PFSK-1 (cell line): ENCODE data around the gene STX10.

Source experiments
- FOXP2 ChIP-seq: optimal IDR thresholded peaks from 2 replicates; pipeline ENCODE3; 2011; ENCODE audit warnings: borderline replicate concordance, control low read depth, inconsistent platforms; ENCODE audit not compliant: insufficient read depth; ENCODE audit errors: extremely low read length, extremely low read depth
- POLR2AphosphoS5 ChIP-seq: IDR thresholded peaks from 2 replicates; pipeline ENCODE4 v1.6.1; 2012; ENCODE audit warnings: low read depth, mild to moderate bottlenecking, control low read depth, low read length, moderate library complexity
- SIN3A ChIP-seq: IDR thresholded peaks from 2 replicates; pipeline ENCODE4 v1.6.1; 2012; ENCODE audit warnings: mild to moderate bottlenecking, low read length, moderate library complexity, borderline replicate concordance; ENCODE audit not compliant: insufficient read depth
- TAF1 ChIP-seq: IDR thresholded peaks from 2 replicates; pipeline ENCODE4 v1.6.1; 2012; ENCODE audit warnings: low read length, control low read depth, borderline replicate concordance; ENCODE audit not compliant: insufficient read depth
- TF ChIP-seq, protein P1 (sequence below), 2 experiments: IDR thresholded peaks; 2 replicates each; pipeline versions ENCODE4 v1.6.1 to v1.8.0; 2011 to 2012; ENCODE audit warnings: low read depth in 2 of 2, low read length in 2 of 2, control low read depth in 1 of 2, inconsistent platforms in 1 of 2, mild to moderate bottlenecking in 1 of 2, moderate library complexity in 1 of 2; ENCODE audit not compliant: insufficient read depth in 1 of 2

STX10 gene

GRCh38 chr19:13128583-13128982, 21.6 kb downstream of the STX10 start:
- TF ChIP-seq TAF1 (no peak), POLR2AphosphoS5 (no peak), FOXP2 (no peak), SIN3A (no peak)
- TF ChIP-seq, protein P1, sequence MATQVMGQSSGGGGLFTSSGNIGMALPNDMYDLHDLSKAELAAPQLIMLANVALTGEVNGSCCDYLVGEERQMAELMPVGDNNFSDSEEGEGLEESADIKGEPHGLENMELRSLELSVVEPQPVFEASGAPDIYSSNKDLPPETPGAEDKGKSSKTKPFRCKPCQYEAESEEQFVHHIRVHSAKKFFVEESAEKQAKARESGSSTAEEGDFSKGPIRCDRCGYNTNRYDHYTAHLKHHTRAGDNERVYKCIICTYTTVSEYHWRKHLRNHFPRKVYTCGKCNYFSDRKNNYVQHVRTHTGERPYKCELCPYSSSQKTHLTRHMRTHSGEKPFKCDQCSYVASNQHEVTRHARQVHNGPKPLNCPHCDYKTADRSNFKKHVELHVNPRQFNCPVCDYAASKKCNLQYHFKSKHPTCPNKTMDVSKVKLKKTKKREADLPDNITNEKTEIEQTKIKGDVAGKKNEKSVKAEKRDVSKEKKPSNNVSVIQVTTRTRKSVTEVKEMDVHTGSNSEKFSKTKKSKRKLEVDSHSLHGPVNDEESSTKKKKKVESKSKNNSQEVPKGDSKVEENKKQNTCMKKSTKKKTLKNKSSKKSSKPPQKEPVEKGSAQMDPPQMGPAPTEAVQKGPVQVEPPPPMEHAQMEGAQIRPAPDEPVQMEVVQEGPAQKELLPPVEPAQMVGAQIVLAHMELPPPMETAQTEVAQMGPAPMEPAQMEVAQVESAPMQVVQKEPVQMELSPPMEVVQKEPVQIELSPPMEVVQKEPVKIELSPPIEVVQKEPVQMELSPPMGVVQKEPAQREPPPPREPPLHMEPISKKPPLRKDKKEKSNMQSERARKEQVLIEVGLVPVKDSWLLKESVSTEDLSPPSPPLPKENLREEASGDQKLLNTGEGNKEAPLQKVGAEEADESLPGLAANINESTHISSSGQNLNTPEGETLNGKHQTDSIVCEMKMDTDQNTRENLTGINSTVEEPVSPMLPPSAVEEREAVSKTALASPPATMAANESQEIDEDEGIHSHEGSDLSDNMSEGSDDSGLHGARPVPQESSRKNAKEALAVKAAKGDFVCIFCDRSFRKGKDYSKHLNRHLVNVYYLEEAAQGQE (IDR thresholded peaks at IDR 0.05; ENCODE audit: insufficient read depth in 1 of 2, low read depth in 2 of 2, low read length in 2 of 2): no peak

- TF ChIP-seq, protein P1 (IDR thresholded peaks at IDR 0.05; ENCODE audit: insufficient read depth in 1 of 2, low read depth in 2 of 2, low read length in 2 of 2): no peak
- TF ChIP-seq TAF1: no peak
Observed at GRCh38 chr19:13127811-13128575, 22.2 kb downstream of the STX10 start.

DNA sequence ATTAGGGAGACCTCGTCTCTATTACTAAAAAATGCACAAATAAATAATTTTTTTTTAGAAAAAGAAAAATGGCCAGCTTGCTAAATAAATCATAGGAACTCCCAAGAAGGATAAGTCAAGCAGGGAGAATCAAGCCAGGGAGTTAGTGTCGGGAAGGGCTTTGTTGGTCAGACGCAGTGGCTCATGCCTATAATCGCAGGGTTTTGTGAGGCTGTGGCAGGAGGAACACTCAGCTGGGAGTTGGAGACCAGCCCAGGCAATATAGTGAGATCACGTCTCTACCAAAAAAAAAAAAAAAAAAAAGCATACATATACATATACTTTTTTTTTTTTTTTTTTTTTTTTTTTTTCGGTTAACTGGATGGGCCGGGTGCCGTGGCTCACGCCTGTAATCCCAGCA, 23.1 kb downstream of the STX10 start:
- TF ChIP-seq FOXP2 (no peak), SIN3A (no peak), POLR2AphosphoS5 (no peak), TAF1 (no peak)
- TF ChIP-seq, protein P1 (IDR thresholded peaks at IDR 0.05; ENCODE audit: insufficient read depth in 1 of 2, low read depth in 2 of 2, low read length in 2 of 2): no peak

DNA sequence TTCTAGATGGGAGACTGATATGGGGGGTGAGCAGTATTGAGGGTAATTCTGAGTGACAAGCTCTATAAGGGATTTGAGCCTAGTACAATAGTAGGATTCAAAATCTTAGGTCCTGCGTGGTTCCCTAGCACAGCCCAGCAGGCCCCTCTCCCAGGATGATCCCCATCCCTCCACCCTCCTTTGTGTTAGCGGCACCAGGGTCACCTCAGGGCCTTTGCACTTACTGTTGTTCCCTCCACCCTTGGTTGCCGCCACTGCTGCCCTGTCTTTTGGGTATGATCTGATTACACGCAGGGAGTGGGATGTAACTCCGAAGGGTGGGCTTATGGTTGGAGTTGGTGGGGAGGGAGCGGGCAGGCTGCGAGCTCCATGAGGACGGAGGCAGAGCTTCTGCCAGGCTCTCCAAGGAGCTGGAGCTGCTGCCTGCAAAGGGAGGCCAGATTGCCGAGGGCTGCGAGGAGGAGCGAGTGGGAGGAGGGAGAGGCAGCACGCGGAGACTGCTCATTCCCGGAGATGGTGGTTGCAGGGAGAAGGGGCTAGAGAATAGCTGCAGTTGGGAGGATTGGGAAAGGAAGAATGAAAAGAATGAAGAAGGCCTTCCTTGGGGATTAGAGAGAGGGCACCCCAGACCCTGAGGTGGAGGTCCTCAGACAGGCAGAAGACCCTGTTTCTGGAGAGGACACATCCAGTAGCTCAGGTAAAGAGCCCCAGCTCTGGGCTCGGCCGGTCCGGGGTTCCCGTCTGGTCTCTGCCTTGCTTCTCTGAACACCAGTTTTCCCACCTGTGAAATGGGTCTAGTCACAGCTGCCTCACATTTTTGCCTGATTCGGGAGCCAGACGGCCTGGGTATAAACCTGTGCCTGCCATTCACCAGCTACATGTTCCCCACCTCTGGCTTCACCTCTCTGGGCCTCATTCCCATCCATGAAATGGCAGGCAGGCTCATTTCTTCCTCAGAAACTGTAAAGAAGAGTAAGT, 26.9 kb downstream of the STX10 start:
- TF ChIP-seq POLR2AphosphoS5: no peak
- TF ChIP-seq, protein P1 (IDR thresholded peaks at IDR 0.05; ENCODE audit: insufficient read depth in 1 of 2, low read depth in 2 of 2, low read length in 2 of 2): no peak
- no peak for TF ChIP-seq SIN3A
- no peak for TF ChIP-seq FOXP2
- TF ChIP-seq TAF1: no peak
